ENCODE results near the gene METTL2B. TPM values are rescaled to one million over a fixed set of nuclear protein-coding genes. Genes with fewer than 3 reads are reported as not detected.

The METTL2B gene
- total and polyA plus RNA-seq, 2 donors (not counting 3 experiments of a cell fraction or from before 2014, with no cell fraction given) = 15.9 to 30.0 TPM

GRCh38 chr7:128427289-128427891 is 49.2 kb upstream of the METTL2B start:
- H3K9me1 ChIP-seq (replicated peaks; ENCODE audit: control insufficient read depth, extremely low read depth, insufficient read depth, low read length) = no peaks in the 10 kb centered on the region
- POLR2A ChIA-PET = interaction anchor here (0.6 to 2.4 kb wide), 2 partner anchors 34 to 458 kb away, joined by 3 to 6 read pairs; no protein-coding TSS in a partner anchor
- peak; percentile 68 for DNase-seq (ENCODE audit: low read depth, low spot score)

More at GRCh38 chr7:128427289-128427891, 49.2 kb upstream of the METTL2B start:
- peaks cover 0 to 2% of the 10 kb centered on the region in 2 experiments for H3K27me3 ChIP-seq (ENCODE audit: control insufficient read depth in 2 of 2, insufficient read depth in 2 of 2, low read length in 2 of 2)
- H3K4me1 ChIP-seq (ENCODE audit: control insufficient read depth, extremely low read depth, insufficient read depth, low read length) = no peaks in the 10 kb centered on the region
- CTCF ChIA-PET = interaction anchor here (0.6 to 20.8 kb wide), 27 partner anchors 8 to 536 kb away, joined by 3 to 632 read pairs (median 13); partner anchors contain the start of genes HILPDA, IMPDH1 and RBM28
- no peak overlapping the region for H3K27ac ChIP-seq (ENCODE audit: insufficient read depth, low read depth, low read length)
- no peak overlapping the region for H3K9ac ChIP-seq (replicated peaks; ENCODE audit: extremely low read depth, insufficient read depth, low read length)
- no peak overlapping the region for H3K4me2 ChIP-seq (ENCODE audit: insufficient read depth, low read length)
- H3K9me3 ChIP-seq (replicated peaks; ENCODE audit: control insufficient read depth, insufficient read depth, low read length) = no peaks in the 10 kb centered on the region
- intact Hi-C loops (cut with micrococcal nuclease) (loop anchor here (1.0 to 5.0 kb wide), 3 partner anchors 32 to 455 kb away; no protein-coding TSS in a partner anchor), dilution Hi-C loops (cut with MboI; ENCODE audit: extremely low pct_ligation_motif_present, low sequenced_read_pairs) (no loop called here)
- no peak for TF ChIP-seq POLR2AphosphoS5 (IDR thresholded peaks at IDR 0.05; ENCODE audit: insufficient read depth, low read depth, low read length)
- TF ChIP-seq FOS (IDR thresholded peaks at IDR 0.05; ENCODE audit: borderline replicate concordance, insufficient read depth, low read length) = no peak
- no peak for TF ChIP-seq GATA2 (IDR thresholded peaks at IDR 0.05; ENCODE audit: insufficient read depth, insufficient read length, low read depth, low read length)
- peak; percentile 46 to 61 for TF ChIP-seq CTCF (IDR thresholded peaks at IDR 0.05; ENCODE audit: extremely low read depth in 1 of 2, insufficient read depth in 1 of 2, low read depth in 1 of 2, low read length in 2 of 2)
- TF ChIP-seq MYC (IDR thresholded peaks at IDR 0.05; ENCODE audit: low read depth, low read length) = no peak
- no peak for TF ChIP-seq POLR2A (IDR thresholded peaks at IDR 0.05; ENCODE audit: low read depth, low read length)
- H4K20me1 ChIP-seq (replicated peaks; ENCODE audit: control insufficient read depth, extremely low read depth, insufficient read depth, low read length) = no peaks in the 10 kb centered on the region
- FAIRE-seq = peak; percentile 91
- no TSS peak for BruUV-seq (replicated peaks)
- no peaks in the 10 kb centered on the region for H3K79me2 ChIP-seq (ENCODE audit: control insufficient read depth, insufficient read depth, low read length)
- no peak overlapping the region for H3K4me3 ChIP-seq (replicated peaks in 1 of 3; ENCODE audit: insufficient read depth in 1 of 3, low read depth in 1 of 3, low read length in 3 of 3)
- H2AFZ ChIP-seq (ENCODE audit: low read depth, low read length) = no peak overlapping the region
- H3K36me3 ChIP-seq (ENCODE audit: control insufficient read depth in 2 of 2, extremely low read depth in 1 of 2, insufficient read depth in 2 of 2, low read length in 2 of 2) = no peaks in the 10 kb centered on the region
